Measurements from ENCODE around the gene LRRIQ3.

DNA sequence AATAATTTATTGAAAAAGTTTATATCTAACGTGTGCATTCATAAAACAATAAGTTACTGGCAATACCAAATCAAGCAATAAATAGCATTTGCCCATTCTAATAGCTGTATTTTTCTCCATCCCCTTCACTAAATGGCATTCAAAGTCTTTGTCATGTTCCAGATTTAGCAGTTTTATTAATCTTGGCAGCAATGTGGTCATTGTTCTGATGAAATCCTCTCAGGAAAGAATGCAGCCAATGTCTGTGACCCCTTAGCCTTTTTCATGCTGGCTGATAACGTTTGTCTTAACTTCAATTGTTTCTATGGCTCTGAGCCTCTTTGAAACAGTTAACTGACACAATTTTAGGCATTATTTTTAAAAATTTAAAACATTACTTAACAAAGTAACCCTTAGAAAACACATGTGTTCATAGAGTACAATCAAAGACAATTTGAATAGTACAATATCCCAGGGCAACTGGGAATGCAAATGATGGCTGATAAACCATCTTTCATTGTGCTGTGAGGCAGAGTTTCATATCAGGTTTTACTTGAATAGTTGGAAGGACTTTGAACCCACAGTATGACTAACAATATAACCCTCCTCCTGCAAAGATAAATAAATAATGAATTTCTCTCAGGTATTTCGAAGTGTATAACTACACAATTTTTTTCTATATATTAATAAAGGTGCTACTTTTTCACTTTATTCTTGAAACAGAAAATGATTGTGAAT lies 217.5 kb downstream of the LRRIQ3 start:
- TF ChIP-seq, protein P1, sequence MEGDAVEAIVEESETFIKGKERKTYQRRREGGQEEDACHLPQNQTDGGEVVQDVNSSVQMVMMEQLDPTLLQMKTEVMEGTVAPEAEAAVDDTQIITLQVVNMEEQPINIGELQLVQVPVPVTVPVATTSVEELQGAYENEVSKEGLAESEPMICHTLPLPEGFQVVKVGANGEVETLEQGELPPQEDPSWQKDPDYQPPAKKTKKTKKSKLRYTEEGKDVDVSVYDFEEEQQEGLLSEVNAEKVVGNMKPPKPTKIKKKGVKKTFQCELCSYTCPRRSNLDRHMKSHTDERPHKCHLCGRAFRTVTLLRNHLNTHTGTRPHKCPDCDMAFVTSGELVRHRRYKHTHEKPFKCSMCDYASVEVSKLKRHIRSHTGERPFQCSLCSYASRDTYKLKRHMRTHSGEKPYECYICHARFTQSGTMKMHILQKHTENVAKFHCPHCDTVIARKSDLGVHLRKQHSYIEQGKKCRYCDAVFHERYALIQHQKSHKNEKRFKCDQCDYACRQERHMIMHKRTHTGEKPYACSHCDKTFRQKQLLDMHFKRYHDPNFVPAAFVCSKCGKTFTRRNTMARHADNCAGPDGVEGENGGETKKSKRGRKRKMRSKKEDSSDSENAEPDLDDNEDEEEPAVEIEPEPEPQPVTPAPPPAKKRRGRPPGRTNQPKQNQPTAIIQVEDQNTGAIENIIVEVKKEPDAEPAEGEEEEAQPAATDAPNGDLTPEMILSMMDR (IDR thresholded peaks at IDR 0.05): no peak
- no peak for TF ChIP-seq POLR2A (IDR thresholded peaks at IDR 0.05)

All from testis (tissue), 2 donors.